A549 treated with AZD9567 at 1 μM for 4 hours (cell line): ENCODE measurements around the gene SVOPL. TPM values are rescaled to one million over a fixed set of nuclear protein-coding genes. Genes with fewer than 3 reads are reported as not detected.

Experiments used
- total RNA-seq: library from RNA; stranded (reverse); fragments of 200-300 nt; extraction: Qiagen RNA extraction; gene quantifications from 5 replicates; pipeline ENCODE4 v1.2.3, GENCODE V29; 2022; ENCODE audit not compliant: insufficient read depth

SVOPL gene, protein sequence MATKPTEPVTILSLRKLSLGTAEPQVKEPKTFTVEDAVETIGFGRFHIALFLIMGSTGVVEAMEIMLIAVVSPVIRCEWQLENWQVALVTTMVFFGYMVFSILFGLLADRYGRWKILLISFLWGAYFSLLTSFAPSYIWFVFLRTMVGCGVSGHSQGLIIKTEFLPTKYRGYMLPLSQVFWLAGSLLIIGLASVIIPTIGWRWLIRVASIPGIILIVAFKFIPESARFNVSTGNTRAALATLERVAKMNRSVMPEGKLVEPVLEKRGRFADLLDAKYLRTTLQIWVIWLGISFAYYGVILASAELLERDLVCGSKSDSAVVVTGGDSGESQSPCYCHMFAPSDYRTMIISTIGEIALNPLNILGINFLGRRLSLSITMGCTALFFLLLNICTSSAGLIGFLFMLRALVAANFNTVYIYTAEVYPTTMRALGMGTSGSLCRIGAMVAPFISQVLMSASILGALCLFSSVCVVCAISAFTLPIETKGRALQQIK
- not detected in 5 replicates for total RNA-seq

GRCh38 chr7:138700857-138701536 lies at the start of gene SVOPL:
Gene SVOPL (minus strand): TSS chr7:138701362. CDS start chr7:138679045, 22,317 bp downstream.

Other genes starting within 250 kb of the SVOPL start
- 7.7 to 11.3 TPM (median 8.2 TPM) in 5 replicates for gene TRIM24, start 241.1 kb downstream of the SVOPL start, total RNA-seq
- not detected in 5 replicates for gene TMEM213, start 96.6 kb upstream of the SVOPL start, total RNA-seq
- 0.14 to 0.21 TPM (median 0.19 TPM) in 4 of 5 replicates, not detected in the other for gene ATP6V0A4, start 96.8 kb upstream of the SVOPL start, total RNA-seq